Measurements from ENCODE around the gene XPNPEP1.

DNA sequence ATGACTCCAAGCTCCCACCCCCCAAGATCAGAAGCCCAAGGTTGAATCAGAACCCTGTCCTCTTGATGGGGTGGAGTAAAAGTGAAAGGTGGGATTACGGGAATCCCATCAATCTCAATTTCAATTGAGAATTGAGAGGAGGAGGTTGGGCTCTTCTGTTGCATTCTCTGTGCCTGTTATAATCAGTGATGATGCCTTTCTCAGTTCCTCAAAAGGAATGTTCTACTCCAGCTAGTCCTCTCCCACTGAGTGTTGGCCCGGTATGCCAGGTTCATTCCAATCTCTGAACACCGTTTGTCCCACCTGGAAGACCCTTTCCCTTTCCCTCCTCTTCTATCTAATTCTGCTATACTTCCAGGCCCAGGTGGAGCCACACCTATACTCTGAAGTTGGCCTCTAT, 17.2 kb upstream of the XPNPEP1 start:
- TF ChIP-seq, protein P1, sequence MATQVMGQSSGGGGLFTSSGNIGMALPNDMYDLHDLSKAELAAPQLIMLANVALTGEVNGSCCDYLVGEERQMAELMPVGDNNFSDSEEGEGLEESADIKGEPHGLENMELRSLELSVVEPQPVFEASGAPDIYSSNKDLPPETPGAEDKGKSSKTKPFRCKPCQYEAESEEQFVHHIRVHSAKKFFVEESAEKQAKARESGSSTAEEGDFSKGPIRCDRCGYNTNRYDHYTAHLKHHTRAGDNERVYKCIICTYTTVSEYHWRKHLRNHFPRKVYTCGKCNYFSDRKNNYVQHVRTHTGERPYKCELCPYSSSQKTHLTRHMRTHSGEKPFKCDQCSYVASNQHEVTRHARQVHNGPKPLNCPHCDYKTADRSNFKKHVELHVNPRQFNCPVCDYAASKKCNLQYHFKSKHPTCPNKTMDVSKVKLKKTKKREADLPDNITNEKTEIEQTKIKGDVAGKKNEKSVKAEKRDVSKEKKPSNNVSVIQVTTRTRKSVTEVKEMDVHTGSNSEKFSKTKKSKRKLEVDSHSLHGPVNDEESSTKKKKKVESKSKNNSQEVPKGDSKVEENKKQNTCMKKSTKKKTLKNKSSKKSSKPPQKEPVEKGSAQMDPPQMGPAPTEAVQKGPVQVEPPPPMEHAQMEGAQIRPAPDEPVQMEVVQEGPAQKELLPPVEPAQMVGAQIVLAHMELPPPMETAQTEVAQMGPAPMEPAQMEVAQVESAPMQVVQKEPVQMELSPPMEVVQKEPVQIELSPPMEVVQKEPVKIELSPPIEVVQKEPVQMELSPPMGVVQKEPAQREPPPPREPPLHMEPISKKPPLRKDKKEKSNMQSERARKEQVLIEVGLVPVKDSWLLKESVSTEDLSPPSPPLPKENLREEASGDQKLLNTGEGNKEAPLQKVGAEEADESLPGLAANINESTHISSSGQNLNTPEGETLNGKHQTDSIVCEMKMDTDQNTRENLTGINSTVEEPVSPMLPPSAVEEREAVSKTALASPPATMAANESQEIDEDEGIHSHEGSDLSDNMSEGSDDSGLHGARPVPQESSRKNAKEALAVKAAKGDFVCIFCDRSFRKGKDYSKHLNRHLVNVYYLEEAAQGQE (IDR thresholded peaks at IDR 0.05; ENCODE audit: low read depth): no peak
- no peak for TF ChIP-seq CEBPB (IDR thresholded peaks at IDR 0.05)

Data from Ishikawa (cell line).